T-cell (primary cell): Measurements from ENCODE around the gene EXOC4. TPM values are rescaled to one million over a fixed set of nuclear protein-coding genes. Genes with fewer than 3 reads are reported as not detected.
A peak's percentile ranks its signal among the peaks of the same experiment; 100 is the strongest.

ENCODE experiments used
- ATAC-seq, 4 experiments: fragments of 200-7000 bp in 3 of 4; fragments of 150-1000 bp in 1 of 4; cut with Tn5 transposase; replicated peaks in 1 of 4; 1 replicate in 3 of 4; 2 replicates in 1 of 4; pipeline ENCODE4 v1.10.0; 2021; ENCODE audit warnings: moderate library complexity in 3 of 4, mild to moderate bottlenecking in 2 of 4, moderate number of reproducible peaks in 1 of 4
- CTCF ChIA-PET, 2 donors: fragments of 300-600 bp; sonication (Branson Sonifier 250); formaldehyde crosslinking; loops; one replicate each; lab custom pipeline; 2022; ENCODE audit warnings: antibody characterized with exemption in 2 of 2; lab: Charles Lee
- POLR2A ChIA-PET, 2 donors: fragments of 300-600 bp; sonication (Branson Sonifier 250); formaldehyde crosslinking; loops; one replicate each; lab custom pipeline; 2022; ENCODE audit warnings: antibody characterized with exemption in 2 of 2; lab: Charles Lee
- DNase-seq, 35 experiments: peaks; one replicate each; pipeline versions ENCODE4 v3.0.0 to v3.0.0-alpha.2; 2013 to 2023
- H3K27ac ChIP-seq: one replicate; pipeline ENCODE4 v1.5.1; 2013; ENCODE audit warnings: low read length
- H3K27me3 ChIP-seq, 2 experiments: replicated peaks in 1 of 2; 1 replicate in 1 of 2; 2 replicates in 1 of 2; pipeline versions ENCODE4 v1.6.1 to v1.7.0; 2013; ENCODE audit warnings: low read length in 1 of 2, mixed read lengths in 1 of 2; ENCODE audit not compliant: control insufficient read depth in 2 of 2, insufficient read depth in 2 of 2; ENCODE audit errors: extremely low read depth in 1 of 2
- H3K36me3 ChIP-seq, 2 donors: 1 replicate in 1 of 2; 2 replicates in 1 of 2; pipeline versions ENCODE4 v1.6.1 to v1.7.0; 2013; ENCODE audit warnings: low read length in 1 of 2; ENCODE audit not compliant: control insufficient read depth in 2 of 2, insufficient read depth in 1 of 2; ENCODE audit errors: extremely low read depth in 1 of 2
- H3K4me1 ChIP-seq, 2 experiments: 1 replicate in 1 of 2; 2 replicates in 1 of 2; pipeline versions ENCODE4 v1.6.1 to v1.7.0; 2013; ENCODE audit warnings: low read length in 2 of 2, mixed read lengths in 1 of 2; ENCODE audit not compliant: insufficient read depth in 2 of 2, control insufficient read depth in 1 of 2; ENCODE audit errors: extremely low read depth in 1 of 2
- H3K4me3 ChIP-seq, 2 donors: 1 replicate in 1 of 2; 2 replicates in 1 of 2; pipeline versions ENCODE4 v1.5.1 to v1.7.0; 2013; ENCODE audit warnings: mild to moderate bottlenecking in 2 of 2, low read length in 1 of 2, moderate library complexity in 1 of 2; ENCODE audit not compliant: control insufficient read depth in 1 of 2; ENCODE audit errors: extremely low read depth in 1 of 2
- H3K9me3 ChIP-seq: 2 replicates; pipeline ENCODE4 v1.7.0; 2013
- H3K27ac Mint-ChIP-seq, 2 donors: one replicate each; pipeline ENCODE4 v1.8.0; 2020 to 2021; ENCODE audit warnings: mild to moderate bottlenecking in 2 of 2, mixed read lengths in 2 of 2
- H3K27me3 Mint-ChIP-seq, 2 donors: one replicate each; pipeline ENCODE4 v1.8.0; 2021 to 2022; ENCODE audit warnings: mixed read lengths in 2 of 2
- H3K36me3 Mint-ChIP-seq: one replicate; pipeline ENCODE4 v1.8.0; 2021; ENCODE audit warnings: mixed read lengths
- H3K4me1 Mint-ChIP-seq, 3 donors: one replicate each; pipeline ENCODE4 v1.8.0; 2020 to 2022; ENCODE audit warnings: mixed read lengths in 3 of 3, mild to moderate bottlenecking in 1 of 3
- H3K4me3 Mint-ChIP-seq, 3 donors: one replicate each; pipeline ENCODE4 v1.8.0; 2020 to 2022; ENCODE audit warnings: mild to moderate bottlenecking in 3 of 3, mixed read lengths in 3 of 3, moderate library complexity in 3 of 3
- H3K9me3 Mint-ChIP-seq, 3 donors: one replicate each; pipeline ENCODE4 v1.8.0; 2020 to 2022; ENCODE audit warnings: mixed read lengths in 3 of 3
- WGBS: methylation state at CpG from one replicate; pipeline ENCODE4 v1.1.5; 2013; ENCODE audit warnings: missing lambda C conversion rate; ENCODE audit not compliant: insufficient coverage; 5-methylcytosine and 5-hydroxymethylcytosine counted together
- total RNA-seq, 35 experiments: library from RNA in 6 of 35; stranded (reverse) in 6 of 35; fragments of 120-200 nt in 1 of 35; gene quantifications; one replicate each; pipeline versions ENCODE4 v1.2.1 to v1.2.4 and lab custom pipeline; 2013 to 2026

EXOC4 gene
- total RNA-seq, 5 donors from 2014 or later (not counting 1 experiment from before 2014, with no cell fraction given): 58.2 to 108 (median 64.8) TPM

DNA sequence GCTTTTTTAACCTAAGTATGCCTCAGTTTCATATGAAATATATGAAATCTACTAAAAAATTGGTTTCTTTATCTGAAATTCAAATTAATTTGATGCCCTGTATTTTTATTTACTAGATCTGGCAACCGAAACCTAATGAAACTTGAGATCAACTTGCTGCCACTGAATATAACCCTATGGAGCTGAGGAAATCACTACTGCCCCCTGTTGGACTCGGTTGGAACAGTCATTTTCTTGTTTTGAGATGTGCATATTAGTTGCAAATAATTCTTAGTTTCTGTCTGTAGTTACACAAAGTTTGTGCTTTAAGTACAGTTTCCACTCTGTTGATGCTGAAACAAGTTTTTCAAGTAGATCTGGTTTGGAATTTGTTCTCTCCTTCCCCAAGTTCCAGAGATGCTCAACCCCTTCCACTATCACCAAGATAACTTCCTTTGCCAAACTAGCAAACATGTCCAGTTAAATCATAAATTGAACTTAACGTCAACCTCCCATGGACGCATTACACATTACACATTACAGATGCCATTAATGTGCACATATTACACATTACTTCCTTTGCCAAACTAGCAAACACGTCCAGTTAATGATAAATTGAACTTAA is 22.2 kb upstream of the EXOC4 start:
- peak in 25 of 35 experiments; percentile 8 to 69 (median 21) for DNase-seq
- 49% methylated on average over 2 of the region's 5 CpGs for WGBS
- Histone ChIP-seq H3K4me1 (no peaks in the 10 kb centered on the region), H3K27ac (no peak overlapping the region), H3K27me3 (peaks cover 0 to 3% of the 10 kb centered on the region in 2 experiments), H3K36me3 (no peaks in the 10 kb centered on the region), H3K4me3 (no peak overlapping the region), H3K9me3 (no peaks in the 10 kb centered on the region)
- Mint-ChIP-seq H3K4me1 (no peaks in the 10 kb centered on the region), H3K4me3 (no peak overlapping the region), H3K27ac (no peak overlapping the region), H3K27me3 (peaks cover 5 to 8% of the 10 kb centered on the region in 2 donors), H3K9me3 (no peaks in the 10 kb centered on the region), H3K36me3 (no peaks in the 10 kb centered on the region)
- CTCF ChIA-PET: interaction anchor here (0.6 to 1.1 kb wide), 3 partner anchors 9 to 160 kb away, joined by 3 to 4 read pairs (median 3); no protein-coding TSS in a partner anchor
- POLR2A ChIA-PET: no interaction called here
- ATAC-seq: no peak

DNA sequence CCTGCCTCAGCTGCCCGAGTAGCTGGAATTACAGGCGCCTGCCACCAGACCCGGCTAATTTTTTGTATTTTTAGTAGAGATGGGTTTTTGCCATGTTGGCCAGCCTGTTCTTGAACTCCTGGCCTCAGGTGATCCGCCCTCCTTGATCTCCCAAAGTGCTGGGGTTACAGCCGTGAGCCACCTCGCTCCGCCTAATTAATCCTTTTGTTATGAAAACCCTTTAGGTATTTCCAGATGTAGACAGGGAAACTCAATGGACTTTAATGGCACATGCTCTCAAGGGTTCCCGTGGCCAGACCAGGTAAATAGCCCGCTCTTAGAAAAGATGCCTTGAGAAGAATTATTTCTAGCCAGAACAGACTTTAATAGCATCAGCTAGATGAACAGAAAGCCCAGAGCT is 19.7 kb upstream of the EXOC4 start:
- Mint-ChIP-seq H3K27me3 (peaks cover 5% of the 10 kb centered on the region in 2 donors), H3K36me3 (no peaks in the 10 kb centered on the region), H3K4me3 (no peak overlapping the region), H3K27ac (no peak overlapping the region), H3K9me3 (no peaks in the 10 kb centered on the region), H3K4me1 (no peaks in the 10 kb centered on the region)
- Histone ChIP-seq H3K27ac (no peak overlapping the region), H3K9me3 (no peaks in the 10 kb centered on the region), H3K4me3 (no peak overlapping the region), H3K36me3 (no peaks in the 10 kb centered on the region), H3K27me3 (no peaks in the 10 kb centered on the region), H3K4me1 (no peaks in the 10 kb centered on the region)
- ATAC-seq (no peak), DNase-seq (no peak)
- ChIA-PET CTCF (interaction anchor here (0.5 to 0.6 kb wide), 4 partner anchors 202 to 839 kb away, joined by 3 to 4 read pairs (median 4); no protein-coding TSS in a partner anchor), POLR2A (no interaction called here)
- WGBS: 86% methylated on average over 6 of the region's 9 CpGs

- H3K9me3 Mint-ChIP-seq: no peaks in the 10 kb centered on the region
- no peak for DNase-seq
- no peak overlapping the region for H3K4me3 Mint-ChIP-seq
- peaks cover 0 to 4% of the 10 kb centered on the region in 2 experiments for H3K27me3 ChIP-seq
- no peaks in the 10 kb centered on the region for H3K9me3 ChIP-seq
- H3K27ac ChIP-seq: no peak overlapping the region
- 67% methylated on average over 1 of the region's 4 CpGs for WGBS
- peaks cover 5% of the 10 kb centered on the region in 2 donors for H3K27me3 Mint-ChIP-seq
- no peaks in the 10 kb centered on the region for H3K4me1 ChIP-seq
- no peaks in the 10 kb centered on the region for H3K36me3 Mint-ChIP-seq
- CTCF ChIA-PET: interaction anchor here in 1 of 2 donors (0.7 kb wide), 1 partner anchor 1096 kb away, joined by 3 read pairs; no protein-coding TSS in a partner anchor
- POLR2A ChIA-PET: no interaction called here
- no peaks in the 10 kb centered on the region for H3K4me1 Mint-ChIP-seq
- no peaks in the 10 kb centered on the region for H3K36me3 ChIP-seq
- H3K4me3 ChIP-seq: no peak overlapping the region
- no peak overlapping the region for H3K27ac Mint-ChIP-seq
- ATAC-seq: no peak
Observed at GRCh38 chr7:133234961-133235875, 17.7 kb upstream of the EXOC4 start.

- H3K4me3 ChIP-seq: no peak overlapping the region
- WGBS: 100% methylated on average over 1 of the region's 3 CpGs
- peaks cover 0 to 15% of the 10 kb centered on the region in 2 experiments for H3K27me3 ChIP-seq
- POLR2A ChIA-PET: no interaction called here
- Mint-ChIP-seq H3K4me1 (no peaks in the 10 kb centered on the region), H3K27me3 (peaks cover 0 to 13% of the 10 kb centered on the region in 2 donors), H3K4me3 (no peak overlapping the region), H3K36me3 (no peaks in the 10 kb centered on the region), H3K9me3 (no peaks in the 10 kb centered on the region), H3K27ac (no peak overlapping the region)
- no peak overlapping the region for H3K27ac ChIP-seq
- no peaks in the 10 kb centered on the region for H3K9me3 ChIP-seq
- H3K4me1 ChIP-seq: no peaks in the 10 kb centered on the region
- CTCF ChIA-PET: no interaction called here
- no peak for DNase-seq
- ATAC-seq: no peak
- H3K36me3 ChIP-seq: no peaks in the 10 kb centered on the region
Observed at GRCh38 chr7:133237545-133237944, 15.3 kb upstream of the EXOC4 start.

DNA sequence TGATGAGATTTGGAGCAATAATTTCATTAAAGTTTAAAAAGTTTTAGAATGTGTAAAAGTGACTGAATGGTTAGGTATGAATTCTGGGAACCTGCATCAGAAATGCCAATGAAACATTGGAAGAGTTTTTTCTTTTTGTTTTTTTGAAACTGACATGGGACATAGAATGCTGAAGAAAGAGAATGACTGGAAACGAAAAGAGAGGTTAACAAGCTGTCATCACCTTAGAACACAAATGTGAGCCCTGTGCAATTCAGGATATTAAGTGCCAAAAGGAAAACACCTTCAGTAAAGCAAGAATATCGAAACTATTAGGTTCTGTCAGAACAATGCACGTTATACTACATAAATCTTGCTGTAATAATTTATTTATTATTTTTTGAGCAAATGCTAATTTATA is 12.6 kb upstream of the EXOC4 start:
- WGBS: 40% methylated on average over 1 of the region's 3 CpGs
- ATAC-seq (no peak), DNase-seq (no peak)
- CTCF ChIA-PET: interaction anchor here in 1 of 2 donors (0.6 to 1.2 kb wide), 2 partner anchors 10 to 751 kb away, joined by 3 to 6 read pairs; no protein-coding TSS in a partner anchor
- no peaks in the 10 kb centered on the region for H3K9me3 Mint-ChIP-seq
- Histone ChIP-seq H3K27me3 (peaks cover 0 to 15% of the 10 kb centered on the region in 2 experiments), H3K9me3 (no peaks in the 10 kb centered on the region), H3K27ac (no peak overlapping the region), H3K36me3 (no peaks in the 10 kb centered on the region), H3K4me1 (no peaks in the 10 kb centered on the region), H3K4me3 (no peak overlapping the region)
- no peaks in the 10 kb centered on the region for H3K4me1 Mint-ChIP-seq
- no peak overlapping the region for H3K4me3 Mint-ChIP-seq
- H3K27ac Mint-ChIP-seq: no peak overlapping the region
- peaks cover 6 to 16% of the 10 kb centered on the region in 2 donors for H3K27me3 Mint-ChIP-seq
- POLR2A ChIA-PET: no interaction called here
- no peaks in the 10 kb centered on the region for H3K36me3 Mint-ChIP-seq

DNA sequence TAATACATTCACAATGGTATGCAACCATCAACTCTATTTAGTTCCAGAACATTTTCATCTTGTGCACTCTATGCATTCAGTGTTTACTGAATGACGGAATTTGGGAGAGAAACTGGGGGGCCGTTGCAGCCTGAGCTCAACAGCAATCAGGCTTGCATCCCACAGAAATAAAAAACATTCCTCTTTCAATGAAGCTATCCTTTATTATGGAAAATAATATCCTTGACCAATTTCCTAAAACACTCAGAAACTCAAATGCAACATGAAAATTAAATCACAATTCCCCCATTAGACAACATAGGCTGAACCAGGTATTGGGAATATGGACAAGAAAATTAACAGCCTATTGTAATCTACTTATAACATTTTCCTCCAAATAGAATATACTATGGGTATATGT is 6.3 kb upstream of the EXOC4 start:
- DNase-seq: no peak
- H3K27ac Mint-ChIP-seq: no peak overlapping the region
- Histone ChIP-seq H3K4me3 (no peak overlapping the region), H3K36me3 (no peaks in the 10 kb centered on the region), H3K27me3 (peaks cover 0 to 4% of the 10 kb centered on the region in 2 experiments), H3K27ac (no peak overlapping the region), H3K9me3 (no peaks in the 10 kb centered on the region), H3K4me1 (no peaks in the 10 kb centered on the region)
- no peak for ATAC-seq
- no peaks in the 10 kb centered on the region for H3K4me1 Mint-ChIP-seq
- ChIA-PET CTCF (no interaction called here), POLR2A (interaction anchor here in 1 of 2 donors (0.6 kb wide), 1 partner anchor 10 kb away, joined by 6 read pairs; no protein-coding TSS in a partner anchor)
- no peaks in the 10 kb centered on the region for H3K36me3 Mint-ChIP-seq
- no peaks in the 10 kb centered on the region for H3K9me3 Mint-ChIP-seq
- H3K4me3 Mint-ChIP-seq: no peak overlapping the region
- no CpG with 5 or more reads among the region's 2 CpGs for WGBS
- peaks cover 6 to 14% of the 10 kb centered on the region in 2 donors for H3K27me3 Mint-ChIP-seq
